GM12892 (cell line): Measurements from ENCODE around the gene NR3C1.

Experiments used
- POLR2A ChIP-seq: IDR thresholded peaks from 2 replicates; pipeline ENCODE4 v1.6.1; 2011; ENCODE audit warnings: low read depth, low read length, control low read depth
- POLR2AphosphoS5 ChIP-seq: IDR thresholded peaks from 2 replicates; pipeline ENCODE4 v1.6.1; 2011; ENCODE audit warnings: low read depth, low read length, control low read depth

DNA sequence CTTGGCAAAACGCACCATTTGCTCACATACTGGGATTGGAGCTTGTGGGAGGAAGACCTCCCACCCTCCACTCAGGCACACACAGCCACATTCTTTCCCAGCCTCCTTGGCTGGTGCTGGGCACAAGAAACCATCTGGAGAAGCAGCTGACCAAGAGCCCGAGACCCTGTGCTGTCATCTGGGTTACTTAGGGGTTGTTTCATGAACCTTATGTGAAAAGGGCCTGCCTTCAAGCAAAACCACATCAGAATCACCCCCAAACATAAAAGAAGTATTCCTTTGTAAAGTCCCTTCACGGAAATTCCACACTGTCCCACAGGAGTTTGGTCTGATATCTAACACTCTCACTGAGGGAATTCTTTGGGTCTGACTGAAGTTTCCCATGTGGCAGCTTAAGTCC lies 172.1 kb downstream of the NR3C1 start:
- no peak for TF ChIP-seq POLR2A
- no peak for TF ChIP-seq POLR2AphosphoS5
